H9 (cell line): Measurements from ENCODE around the gene BICDL2. TPM values are rescaled to one million over a fixed set of nuclear protein-coding genes. Genes with fewer than 3 reads are reported as not detected.
A peak's percentile ranks its signal among the peaks of the same experiment; 100 is the strongest.

Experiments
- DNase-seq: peaks from one replicate; pipeline ENCODE4 v3.0.0-alpha.2; 2017
- H2AFZ ChIP-seq: one replicate; pipeline ENCODE4 v1.6.1; 2013; ENCODE audit warnings: mild to moderate bottlenecking, low read length, control low read depth, moderate library complexity
- H2AK5ac ChIP-seq: 2 replicates; pipeline ENCODE4 v1.6.1; 2013; ENCODE audit warnings: low read length, control low read depth, mixed read lengths; ENCODE audit not compliant: insufficient read length
- H2BK120ac ChIP-seq: one replicate; pipeline ENCODE4 v1.6.1; 2013; ENCODE audit warnings: low read depth, mild to moderate bottlenecking, low read length, control low read depth, inconsistent platforms; ENCODE audit not compliant: poor library complexity, severe bottlenecking
- H2BK12ac ChIP-seq: 2 replicates; pipeline ENCODE4 v1.6.1; 2013; ENCODE audit warnings: low read length, control low read depth, mixed read lengths, low read depth; ENCODE audit not compliant: insufficient read length
- H2BK15ac ChIP-seq: 2 replicates; pipeline ENCODE4 v1.6.1; 2013; ENCODE audit warnings: low read depth, low read length, control low read depth
- H2BK20ac ChIP-seq: one replicate; pipeline ENCODE4 v1.6.1; 2013; ENCODE audit warnings: low read depth, mild to moderate bottlenecking, low read length, control low read depth, inconsistent platforms; ENCODE audit not compliant: poor library complexity, severe bottlenecking
- H2BK5ac ChIP-seq: 2 replicates; pipeline ENCODE4 v1.6.1; 2013; ENCODE audit warnings: low read length, control low read depth, mixed read lengths; ENCODE audit not compliant: insufficient read length
- H3K14ac ChIP-seq: 2 replicates; pipeline ENCODE4 v1.6.1; 2013; ENCODE audit warnings: low read length, control low read depth; ENCODE audit not compliant: insufficient read depth
- H3K18ac ChIP-seq: 2 replicates; pipeline ENCODE4 v1.6.1; 2013; ENCODE audit warnings: low read depth, mild to moderate bottlenecking, mixed read lengths, low read length, control low read depth; ENCODE audit not compliant: insufficient read length
- H3K23ac ChIP-seq: 2 replicates; pipeline ENCODE4 v1.6.1; 2013; ENCODE audit warnings: low read length, control low read depth, mixed read lengths, low read depth; ENCODE audit not compliant: insufficient read length
- H3K23me2 ChIP-seq: 2 replicates; pipeline ENCODE4 v1.6.1; 2013; ENCODE audit warnings: low read depth, mild to moderate bottlenecking, mixed read lengths, low read length, control low read depth; ENCODE audit not compliant: insufficient read length, poor library complexity, severe bottlenecking
- H3K27ac ChIP-seq: 2 replicates; pipeline ENCODE4 v1.5.1; 2013; ENCODE audit warnings: low read length, control low read depth, mixed read lengths, low read depth; ENCODE audit not compliant: insufficient read length
- H3K27me3 ChIP-seq: 2 replicates; pipeline ENCODE4 v1.6.1; 2013; ENCODE audit warnings: low read length, control low read depth, inconsistent platforms; ENCODE audit not compliant: insufficient read depth
- H3K4ac ChIP-seq: 2 replicates; pipeline ENCODE4 v1.6.1; 2013; ENCODE audit warnings: low read depth, mild to moderate bottlenecking, control low read depth, inconsistent platforms, low read length, moderate library complexity
- H3K4me1 ChIP-seq: 2 replicates; pipeline ENCODE4 v1.6.1; 2013; ENCODE audit warnings: low read length, control low read depth, inconsistent platforms; ENCODE audit not compliant: insufficient read depth
- H3K4me2 ChIP-seq: 2 replicates; pipeline ENCODE4 v1.6.1; 2013; ENCODE audit warnings: low read length, control low read depth, mixed read lengths; ENCODE audit not compliant: insufficient read length, insufficient read depth
- H3K56ac ChIP-seq: 2 replicates; pipeline ENCODE4 v1.6.1; 2013; ENCODE audit warnings: low read depth, mild to moderate bottlenecking, mixed read lengths, low read length, control low read depth; ENCODE audit not compliant: insufficient read length
- H3K79me1 ChIP-seq: 2 replicates; pipeline ENCODE4 v1.6.1; 2013; ENCODE audit warnings: low read depth, mild to moderate bottlenecking, moderate library complexity, low read length, control low read depth, inconsistent platforms; ENCODE audit not compliant: insufficient read depth, poor library complexity, severe bottlenecking
- H3K79me2 ChIP-seq: 2 replicates; pipeline ENCODE4 v1.6.1; 2013; ENCODE audit warnings: low read length, control low read depth, inconsistent platforms; ENCODE audit not compliant: insufficient read depth
- H3K9ac ChIP-seq: 2 replicates; pipeline ENCODE4 v1.6.1; 2013; ENCODE audit warnings: low read length, control low read depth, mixed read lengths; ENCODE audit not compliant: insufficient read length; ENCODE audit errors: extremely low read depth
- H3K9me3 ChIP-seq: one replicate; pipeline ENCODE4 v1.6.1; 2013; ENCODE audit warnings: low read depth, low read length, inconsistent platforms; ENCODE audit not compliant: control insufficient read depth
- H3T11ph ChIP-seq: one replicate; pipeline ENCODE4 v1.6.1; 2013; ENCODE audit warnings: mild to moderate bottlenecking, low read length, control low read depth, inconsistent platforms
- H4K20me1 ChIP-seq: one replicate; pipeline ENCODE4 v1.6.1; 2013; ENCODE audit not compliant: control insufficient read depth, insufficient read length, insufficient read depth
- H4K5ac ChIP-seq: 2 replicates; pipeline ENCODE4 v1.6.1; 2013; ENCODE audit warnings: low read depth, mild to moderate bottlenecking, mixed read lengths, low read length, control low read depth; ENCODE audit not compliant: insufficient read length
- H4K8ac ChIP-seq: replicated peaks from 2 replicates; pipeline ENCODE4 v1.6.1; 2013; ENCODE audit warnings: low read length, control low read depth, mixed read lengths, low read depth; ENCODE audit not compliant: insufficient read length
- H4K91ac ChIP-seq: 2 replicates; pipeline ENCODE4 v1.6.1; 2013; ENCODE audit warnings: low read depth, mild to moderate bottlenecking, moderate library complexity, mixed read lengths, low read length, control low read depth; ENCODE audit not compliant: insufficient read length
- H3K27ac Mint-ChIP-seq, 3 experiments: 2 replicates in 2 of 3; 3 replicates in 1 of 3; pipeline ENCODE4 v1.8.0; 2020 to 2021; ENCODE audit warnings: mixed read lengths in 3 of 3, mild to moderate bottlenecking in 1 of 3, moderate library complexity in 1 of 3
- H3K27me3 Mint-ChIP-seq: 2 replicates; pipeline ENCODE4 v1.8.0; 2021; ENCODE audit warnings: low read depth, mild to moderate bottlenecking, moderate library complexity, mixed read lengths
- H3K36me3 Mint-ChIP-seq, 3 experiments: 2 replicates in 2 of 3; 3 replicates in 1 of 3; pipeline ENCODE4 v1.8.0; 2020 to 2021; ENCODE audit warnings: low read depth in 3 of 3, mixed read lengths in 3 of 3; ENCODE audit not compliant: insufficient read depth in 1 of 3
- H3K4me1 Mint-ChIP-seq, 2 experiments: 2 replicates each; pipeline ENCODE4 v1.8.0; 2020; ENCODE audit warnings: mixed read lengths in 2 of 2
- H3K4me3 Mint-ChIP-seq, 2 experiments: 2 replicates in 1 of 2; 3 replicates in 1 of 2; pipeline ENCODE4 v1.8.0; 2020 to 2021; ENCODE audit warnings: mild to moderate bottlenecking in 2 of 2, mixed read lengths in 2 of 2, moderate library complexity in 1 of 2
- H3K9me3 Mint-ChIP-seq, 2 experiments: 2 replicates in 1 of 2; 3 replicates in 1 of 2; pipeline ENCODE4 v1.8.0; 2020; ENCODE audit warnings: mild to moderate bottlenecking in 2 of 2, mixed read lengths in 2 of 2, moderate library complexity in 1 of 2
- WGBS: extraction: QIAGEN DNeasy Blood & Tissue Kit; methylation state at CpG from one replicate; pipeline ENCODE4 v1.1.7; 2013; ENCODE audit warnings: missing lambda C conversion rate, low lambda C conversion rate, mixed read lengths; ENCODE audit not compliant: insufficient read length; ENCODE audit errors: extremely low coverage; 5-methylcytosine and 5-hydroxymethylcytosine counted together
- total RNA-seq: library from RNA; stranded (reverse); gene quantifications from 2 replicates; pipeline ENCODE4 v1.2.1, GENCODE V29; 2021
- TF ChIP-seq, protein P1 (sequence below): fragments of 200-600 bp; sonication (generic); conservative IDR thresholded peaks from 3 replicates; pipeline ENCODE4 v1.8.0; 2021; ENCODE audit warnings: antibody characterized with exemption, mild to moderate bottlenecking

Gene BICDL2
- total RNA-seq, 1 experiment from 2014 or later = 13.5 TPM

DNA sequence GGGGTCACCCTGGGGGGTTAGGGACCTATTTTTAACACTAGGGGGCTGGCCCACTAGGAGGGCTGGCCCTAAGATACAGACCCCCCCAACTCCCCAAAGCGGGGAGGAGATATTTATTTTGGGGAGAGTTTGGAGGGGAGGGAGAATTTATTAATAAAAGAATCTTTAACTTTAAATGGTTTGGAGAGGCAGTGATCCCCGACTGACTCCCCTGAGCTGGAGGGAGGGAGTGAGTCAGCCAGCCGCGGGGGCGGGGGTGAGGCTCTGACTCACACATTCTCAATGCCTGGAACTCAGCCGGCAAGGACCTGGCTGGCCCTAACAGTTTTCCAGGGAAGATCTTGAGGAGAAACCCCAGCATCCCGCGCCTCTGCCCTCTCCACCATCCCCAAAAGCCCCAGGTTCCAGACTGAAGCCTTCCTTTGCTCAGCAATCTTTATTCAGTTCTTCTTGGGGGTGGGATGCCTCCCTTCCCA is 14.5 kb downstream of the BICDL2 start:
- H2BK5ac ChIP-seq = peak overlapping the region; percentile 43
- no peak overlapping the region for H2AK5ac ChIP-seq
- no peak overlapping the region for H3T11ph ChIP-seq
- H4K5ac ChIP-seq = no peak overlapping the region
- H3K9me3 ChIP-seq = no peaks in the 10 kb centered on the region
- H3K79me2 ChIP-seq = peaks cover under 1% of the 10 kb centered on the region; the same call in 1 of the 2 replicates
- no peak overlapping the region for H2BK20ac ChIP-seq
- no peaks in the 10 kb centered on the region for H4K20me1 ChIP-seq
- no peak overlapping the region for H3K56ac ChIP-seq
- peak; percentile 90 for DNase-seq
- peaks cover 15 to 41% (median 29%) of the 10 kb centered on the region in 3 experiments for H3K36me3 Mint-ChIP-seq
- H3K18ac ChIP-seq = peak overlapping the region; percentile 27
- H3K27ac Mint-ChIP-seq = peak overlapping the region; percentile 98 to 100 (median 99)
- no peaks in the 10 kb centered on the region for H3K27me3 ChIP-seq
- no peaks in the 10 kb centered on the region for H3K79me1 ChIP-seq
- no peaks in the 10 kb centered on the region; a peak in 2 of 5 replicates for H3K9me3 Mint-ChIP-seq
- no peak overlapping the region; the same call in 1 of the 2 replicates for H3K14ac ChIP-seq
- no peak overlapping the region for H4K91ac ChIP-seq
- H3K23ac ChIP-seq = no peak overlapping the region
- H4K8ac ChIP-seq = no peak overlapping the region
- peaks cover 29% of the 10 kb centered on the region for H3K23me2 ChIP-seq
- H3K4me2 ChIP-seq = peak overlapping the region; percentile 51
- peak overlapping the region; percentile 21 for H3K9ac ChIP-seq
- H3K4me1 ChIP-seq = peaks cover 2% of the 10 kb centered on the region; the same call in 1 of the 2 replicates
- peak overlapping the region; percentile 93 to 96 for H3K4me3 Mint-ChIP-seq
- WGBS = no CpG with 5 or more reads among the region's 8 CpGs
- no peak overlapping the region for H3K4ac ChIP-seq
- no peak overlapping the region for H2BK12ac ChIP-seq
- H3K4me1 Mint-ChIP-seq = peaks cover 24 to 48% of the 10 kb centered on the region in 2 experiments
- peaks cover 9% of the 10 kb centered on the region for H3K27me3 Mint-ChIP-seq
- no peak overlapping the region for H2AFZ ChIP-seq
- TF ChIP-seq, protein P1, sequence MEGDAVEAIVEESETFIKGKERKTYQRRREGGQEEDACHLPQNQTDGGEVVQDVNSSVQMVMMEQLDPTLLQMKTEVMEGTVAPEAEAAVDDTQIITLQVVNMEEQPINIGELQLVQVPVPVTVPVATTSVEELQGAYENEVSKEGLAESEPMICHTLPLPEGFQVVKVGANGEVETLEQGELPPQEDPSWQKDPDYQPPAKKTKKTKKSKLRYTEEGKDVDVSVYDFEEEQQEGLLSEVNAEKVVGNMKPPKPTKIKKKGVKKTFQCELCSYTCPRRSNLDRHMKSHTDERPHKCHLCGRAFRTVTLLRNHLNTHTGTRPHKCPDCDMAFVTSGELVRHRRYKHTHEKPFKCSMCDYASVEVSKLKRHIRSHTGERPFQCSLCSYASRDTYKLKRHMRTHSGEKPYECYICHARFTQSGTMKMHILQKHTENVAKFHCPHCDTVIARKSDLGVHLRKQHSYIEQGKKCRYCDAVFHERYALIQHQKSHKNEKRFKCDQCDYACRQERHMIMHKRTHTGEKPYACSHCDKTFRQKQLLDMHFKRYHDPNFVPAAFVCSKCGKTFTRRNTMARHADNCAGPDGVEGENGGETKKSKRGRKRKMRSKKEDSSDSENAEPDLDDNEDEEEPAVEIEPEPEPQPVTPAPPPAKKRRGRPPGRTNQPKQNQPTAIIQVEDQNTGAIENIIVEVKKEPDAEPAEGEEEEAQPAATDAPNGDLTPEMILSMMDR = no peak
- peak overlapping the region; percentile 66 for H3K27ac ChIP-seq
- no peak overlapping the region for H2BK15ac ChIP-seq
- H2BK120ac ChIP-seq = no peak overlapping the region
